IMR-90 (cell line): ENCODE measurements around the gene PKP4. TPM values are rescaled to one million over a fixed set of nuclear protein-coding genes. Genes with fewer than 3 reads are reported as not detected.

Experiments
- ATAC-seq: fragments of 200-7000 bp; cut with Tn5 transposase; 2 replicates; pipeline ENCODE4 v1.9.1; 2020; ENCODE audit warnings: low read depth, mild to moderate bottlenecking, moderate library complexity
- BruUV-seq: library from RNA; stranded (reverse); fragments of 400-500 nt; replicated peaks from 2 replicates; lab custom pipeline; 2021; lab: Mats Ljungman, UMichigan
- CTCF ChIA-PET: fragments of 300-600 bp; formaldehyde crosslinking; extraction: SDS; loops from one replicate; lab custom pipeline; 2021; ENCODE audit warnings: antibody characterized with exemption; lab: Yijun Ruan, JAX
- POLR2A ChIA-PET: fragments of 300-600 bp; sonication (Branson Sonifier 250); formaldehyde crosslinking; loops from one replicate; lab custom pipeline; 2022; ENCODE audit warnings: antibody characterized with exemption; ENCODE audit not compliant: unreplicated experiment; lab: Charles Lee
- DNase-seq: peaks from one replicate; pipeline ENCODE4 v3.0.0; 2013
- H2AFZ ChIP-seq: replicated peaks from 2 replicates; pipeline ENCODE3; 2013; ENCODE audit warnings: low read length, mild to moderate bottlenecking; ENCODE audit not compliant: poor library complexity
- H2AK5ac ChIP-seq: 2 replicates; pipeline ENCODE4 v1.6.1; 2013; ENCODE audit warnings: low read depth, low read length, inconsistent platforms
- H2AK9ac ChIP-seq: replicated peaks from 2 replicates; pipeline ENCODE3; 2013; ENCODE audit warnings: mild to moderate bottlenecking, low read depth, low read length, moderate library complexity; ENCODE audit not compliant: poor library complexity
- H2BK120ac ChIP-seq: 2 replicates; pipeline ENCODE4 v1.6.1; 2013; ENCODE audit warnings: low read depth, low read length, inconsistent platforms
- H2BK15ac ChIP-seq: 3 replicates; pipeline ENCODE4 v1.6.1; 2013; ENCODE audit warnings: low read depth, low read length, inconsistent platforms
- H2BK20ac ChIP-seq: 2 replicates; pipeline ENCODE4 v1.6.1; 2013; ENCODE audit warnings: low read depth, mild to moderate bottlenecking, inconsistent platforms, low read length, moderate library complexity
- H2BK5ac ChIP-seq: 2 replicates; pipeline ENCODE4 v1.6.1; 2013; ENCODE audit warnings: mild to moderate bottlenecking, low read depth, low read length, inconsistent platforms; ENCODE audit not compliant: poor library complexity, severe bottlenecking
- H3K14ac ChIP-seq: replicated peaks from 2 replicates; pipeline ENCODE4 v1.6.1; 2013; ENCODE audit warnings: low read depth, low read length, inconsistent platforms
- H3K18ac ChIP-seq: 2 replicates; pipeline ENCODE4 v1.6.1; 2013; ENCODE audit warnings: low read depth, low read length, control low read depth
- H3K23ac ChIP-seq: 2 replicates; pipeline ENCODE4 v1.6.1; 2013; ENCODE audit warnings: low read depth, low read length, inconsistent platforms
- H3K27ac ChIP-seq: 2 replicates; pipeline ENCODE4 v1.5.1; 2013; ENCODE audit warnings: mild to moderate bottlenecking, control low read depth, low read length; ENCODE audit not compliant: insufficient read depth
- H3K27me3 ChIP-seq: 2 replicates; pipeline ENCODE4 v1.6.1; 2013; ENCODE audit warnings: low read length; ENCODE audit not compliant: control insufficient read depth, insufficient read depth
- H3K36me3 ChIP-seq: 2 replicates; pipeline ENCODE4 v1.6.1; 2013; ENCODE audit warnings: low read length, mixed read lengths; ENCODE audit not compliant: control insufficient read depth, insufficient read depth
- H3K4ac ChIP-seq: 2 replicates; pipeline ENCODE4 v1.6.1; 2013; ENCODE audit warnings: low read depth, low read length, inconsistent platforms
- H3K4me1 ChIP-seq: 2 replicates; pipeline ENCODE4 v1.6.1; 2013; ENCODE audit warnings: low read length, mixed read lengths; ENCODE audit not compliant: control insufficient read depth, insufficient read depth
- H3K4me2 ChIP-seq: 2 replicates; pipeline ENCODE4 v1.6.1; 2013; ENCODE audit warnings: low read depth, mild to moderate bottlenecking, control low read depth, low read length, moderate library complexity
- H3K4me3 ChIP-seq: 2 replicates; pipeline ENCODE4 v1.5.1; 2013; ENCODE audit warnings: low read depth, mild to moderate bottlenecking, control low read depth, low read length, moderate library complexity; ENCODE audit not compliant: insufficient read depth
- H3K56ac ChIP-seq: 2 replicates; pipeline ENCODE4 v1.6.1; 2013; ENCODE audit warnings: low read length, inconsistent platforms; ENCODE audit not compliant: insufficient read depth; ENCODE audit errors: extremely low read depth
- H3K79me1 ChIP-seq, 2 experiments: 2 replicates each; pipeline ENCODE4 v1.6.1; 2013; ENCODE audit warnings: low read length in 2 of 2, inconsistent platforms in 1 of 2, low read depth in 1 of 2
- H3K9ac ChIP-seq: 2 replicates; pipeline ENCODE4 v1.6.1; 2013; ENCODE audit warnings: low read depth, low read length, control low read depth
- H3K9me1 ChIP-seq: 2 replicates; pipeline ENCODE4 v1.6.1; 2013; ENCODE audit warnings: low read length, inconsistent platforms; ENCODE audit not compliant: insufficient read depth
- H3K9me3 ChIP-seq: 2 replicates; pipeline ENCODE4 v1.6.1; 2013; ENCODE audit warnings: low read length; ENCODE audit not compliant: control insufficient read depth, insufficient read depth
- H4K20me1 ChIP-seq: 2 replicates; pipeline ENCODE4 v1.6.1; 2013; ENCODE audit warnings: low read length, inconsistent platforms; ENCODE audit not compliant: insufficient read depth
- H4K5ac ChIP-seq: 2 replicates; pipeline ENCODE4 v1.6.1; 2013; ENCODE audit warnings: mild to moderate bottlenecking, low read depth, low read length, control low read depth
- H4K8ac ChIP-seq, 2 experiments: 2 replicates each; pipeline ENCODE4 v1.6.1; 2013; ENCODE audit warnings: low read depth in 2 of 2, low read length in 2 of 2, control low read depth in 1 of 2, inconsistent platforms in 1 of 2
- H4K91ac ChIP-seq: 2 replicates; pipeline ENCODE4 v1.6.1; 2013; ENCODE audit warnings: low read depth, low read length, inconsistent platforms; ENCODE audit not compliant: insufficient read depth
- BHLHE40 ChIP-seq: fragments of 150-350 bp; IDR thresholded peaks from 2 replicates; pipeline ENCODE4 v1.6.1; 2016; ENCODE audit warnings: mild to moderate bottlenecking, low read depth, low read length
- CEBPB ChIP-seq: IDR thresholded peaks from 2 replicates; pipeline ENCODE4 v1.6.1; 2012; ENCODE audit warnings: low read depth, low read length, improper control_type of control experiment
- CHD1 ChIP-seq: IDR thresholded peaks from 2 replicates; pipeline ENCODE4 v1.6.1; 2012; ENCODE audit warnings: low read depth, low read length, improper control_type of control experiment
- CTCF ChIP-seq: conservative IDR thresholded peaks from 2 replicates; pipeline ENCODE4 v1.5.1; 2012; ENCODE audit warnings: mild to moderate bottlenecking, low read depth, low read length, improper control_type of control experiment
- FOS ChIP-seq: fragments of 150-350 bp; IDR thresholded peaks from 2 replicates; pipeline ENCODE4 v1.6.1; 2016; ENCODE audit warnings: low read depth, low read length
- MAFK ChIP-seq: IDR thresholded peaks from 2 replicates; pipeline ENCODE4 v1.6.1; 2012; ENCODE audit warnings: low read depth, low read length, improper control_type of control experiment
- MAZ ChIP-seq: IDR thresholded peaks from 2 replicates; pipeline ENCODE4 v1.6.1; 2012; ENCODE audit warnings: low read depth, mild to moderate bottlenecking, low read length, improper control_type of control experiment, moderate library complexity, borderline replicate concordance
- MXI1 ChIP-seq: IDR thresholded peaks from 2 replicates; pipeline ENCODE4 v1.6.1; 2012; ENCODE audit warnings: low read depth, mild to moderate bottlenecking, low read length, moderate library complexity, borderline replicate concordance
- NFE2L2 ChIP-seq: fragments of 150-350 bp; IDR thresholded peaks from 2 replicates; pipeline ENCODE4 v1.6.1; 2016; ENCODE audit warnings: low read depth, mild to moderate bottlenecking, low read length
- POLR2A ChIP-seq: IDR thresholded peaks from 2 replicates; pipeline ENCODE4 v1.6.1; 2012; ENCODE audit warnings: mild to moderate bottlenecking, low read depth, low read length
- RAD21 ChIP-seq: IDR thresholded peaks from 2 replicates; pipeline ENCODE4 v1.6.1; 2012; ENCODE audit warnings: low read length, improper control_type of control experiment
- RCOR1 ChIP-seq: IDR thresholded peaks from 2 replicates; pipeline ENCODE4 v1.6.1; 2012; ENCODE audit warnings: mild to moderate bottlenecking, low read length, improper control_type of control experiment; ENCODE audit not compliant: insufficient replicate concordance
- SMC3 ChIP-seq: fragments of 150-350 bp; IDR thresholded peaks from 2 replicates; pipeline ENCODE4 v1.6.1; 2016; ENCODE audit warnings: low read depth, mild to moderate bottlenecking, antibody characterized with exemption, low read length, moderate library complexity
- USF2 ChIP-seq: fragments of 150-350 bp; IDR thresholded peaks from 2 replicates; pipeline ENCODE4 v1.6.1; 2017; ENCODE audit warnings: mild to moderate bottlenecking, antibody characterized with exemption, low read length, low read depth
- WGBS, 2 experiments: methylation state at CpG; one replicate each; pipeline versions ENCODE4 v1.1.5 to v1.1.7; 2013; ENCODE audit warnings: missing lambda C conversion rate in 2 of 2; ENCODE audit not compliant: insufficient read length in 1 of 2; ENCODE audit errors: extremely low coverage in 2 of 2; 5-methylcytosine and 5-hydroxymethylcytosine counted together
- dilution Hi-C: fragments of 300-500 bp; cut with HindIII; formaldehyde crosslinking; loops from one replicate; pipeline ENCODE4 v1.14.3; 2018; ENCODE audit warnings: low sequenced_read_pairs; ENCODE audit not compliant: unreplicated experiment
- in situ Hi-C: fragments of 300-500 bp; cut with MboI; formaldehyde crosslinking; loops from 3 replicates; pipeline ENCODE4 v1.14.3; 2019; ENCODE audit warnings: low sequenced_read_pairs, inconsistent platforms, mixed read lengths
- intact Hi-C: fragments of 100-400 bp; cut with micrococcal nuclease; formaldehyde crosslinking; loops from 2 replicates; pipeline ENCODE4 v1.10.0; 2022
- polyA plus RNA-seq, 3 experiments: library from polyadenylated mRNA; depleted of rRNA; stranded (reverse); fragments of >200 nt; gene quantifications; 2 replicates each; pipeline ENCODE4 v1.2.3, GENCODE V29; 2012; ENCODE audit warnings: low replicate concordance in 1 of 3
- total RNA-seq: library from RNA; depleted of rRNA; stranded (reverse); fragments of >200 nt; gene quantifications from 2 replicates; pipeline ENCODE4 v1.2.3, GENCODE V29; 2012
- TF ChIP-seq, protein P1 (sequence below): fragments of 150-350 bp; IDR thresholded peaks from 2 replicates; pipeline ENCODE4 v1.6.1; 2016; ENCODE audit warnings: low read depth, mild to moderate bottlenecking, low read length, moderate library complexity, borderline replicate concordance

PKP4 gene
- total and polyA plus RNA-seq, 2 of the 4 experiments (the other 2 are of a cell fraction), result 20.1 to 37.8 TPM

DNA sequence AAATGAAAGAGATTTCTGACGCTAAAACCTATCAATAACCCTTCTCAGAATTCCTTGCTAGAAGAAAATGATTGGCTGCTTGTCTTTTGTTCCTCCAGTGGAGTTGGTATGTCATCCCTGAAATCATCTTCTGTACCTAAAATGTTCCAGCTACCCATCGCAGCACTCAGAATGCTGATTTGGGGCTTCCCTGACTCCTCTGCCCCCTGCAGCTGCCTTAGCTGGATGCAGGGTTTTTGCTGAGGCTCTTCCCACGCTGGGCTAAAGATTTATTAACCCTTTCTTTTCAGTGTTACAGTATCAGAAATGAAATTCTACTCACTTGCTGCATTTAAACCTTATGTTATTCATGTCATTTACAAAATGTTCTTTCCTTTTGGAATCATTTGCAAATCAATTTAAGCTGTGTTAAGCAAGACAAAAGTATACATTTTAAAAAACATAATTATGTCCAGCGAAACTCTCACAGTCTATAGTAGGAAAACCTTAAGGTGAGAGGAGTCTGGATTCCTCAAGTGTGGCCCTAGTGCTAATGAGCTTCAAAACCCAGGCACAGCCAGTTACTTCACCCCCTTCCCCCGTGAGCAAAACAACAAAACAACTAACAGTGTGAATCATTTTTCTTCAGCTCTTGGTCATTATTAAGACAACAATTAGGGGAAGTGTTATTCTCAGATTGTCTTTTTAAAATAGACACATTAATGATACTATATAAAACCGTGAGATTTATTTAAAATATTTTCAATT, 32.8 kb downstream of the PKP4 start:
- dilution Hi-C loops, result no loop called here
- H2BK5ac ChIP-seq, result no peak overlapping the region
- H2BK15ac ChIP-seq, result no peak overlapping the region
- H3K4me2 ChIP-seq, result no peak overlapping the region
- peaks cover 10% of the 10 kb centered on the region; the same call in 1 of the 2 replicates for H4K20me1 ChIP-seq
- H2AFZ ChIP-seq, result no peak overlapping the region
- H3K27ac ChIP-seq, result no peak overlapping the region
- H2AK9ac ChIP-seq, result no peak overlapping the region
- no peaks in the 10 kb centered on the region for H3K27me3 ChIP-seq
- peaks cover 32 to 52% of the 10 kb centered on the region in 2 experiments for H3K79me1 ChIP-seq
- H2AK5ac ChIP-seq, result no peak overlapping the region
- intact Hi-C loops, result loop anchor here (5.0 kb wide), 1 partner anchor 98 kb away; no protein-coding TSS in a partner anchor
- no peak overlapping the region for H3K4ac ChIP-seq
- H2BK20ac ChIP-seq, result no peak overlapping the region
- H4K5ac ChIP-seq, result no peak overlapping the region
- no peak overlapping the region for H3K23ac ChIP-seq
- H3K9me1 ChIP-seq, result peaks cover 15% of the 10 kb centered on the region
- no peak overlapping the region for H2BK120ac ChIP-seq
- in situ Hi-C loops, result no loop called here
- no peaks in the 10 kb centered on the region for H3K9me3 ChIP-seq
- no peaks in the 10 kb centered on the region for H3K36me3 ChIP-seq
- DNase-seq, result no peak
- H3K9ac ChIP-seq, result no peak overlapping the region
- no peak overlapping the region for H3K4me3 ChIP-seq
- no peak overlapping the region for H3K18ac ChIP-seq
- H3K4me1 ChIP-seq, result peaks cover 10% of the 10 kb centered on the region
- H4K8ac ChIP-seq, result no peak overlapping the region
- no peak overlapping the region for H3K56ac ChIP-seq
- no peak overlapping the region for H3K14ac ChIP-seq
- no peak for ATAC-seq
- WGBS, 2 experiments, result no CpG with 5 or more reads among the region's 6 CpGs
- POLR2A ChIA-PET, result no interaction called here
- H4K91ac ChIP-seq, result no peak overlapping the region
- CTCF ChIA-PET, result interaction anchor here (1.3 kb wide), 1 partner anchor 9 kb away, joined by 3 read pairs; no protein-coding TSS in a partner anchor
- BruUV-seq, result no TSS peak
- TF ChIP-seq BHLHE40 (no peak), USF2 (no peak), CHD1 (no peak), NFE2L2 (no peak), RAD21 (no peak), CTCF (no peak), MAZ (no peak), POLR2A (no peak), MAFK (no peak), MXI1 (no peak), CEBPB (no peak), RCOR1 (no peak), SMC3 (no peak), FOS (no peak)
- TF ChIP-seq, protein P1, sequence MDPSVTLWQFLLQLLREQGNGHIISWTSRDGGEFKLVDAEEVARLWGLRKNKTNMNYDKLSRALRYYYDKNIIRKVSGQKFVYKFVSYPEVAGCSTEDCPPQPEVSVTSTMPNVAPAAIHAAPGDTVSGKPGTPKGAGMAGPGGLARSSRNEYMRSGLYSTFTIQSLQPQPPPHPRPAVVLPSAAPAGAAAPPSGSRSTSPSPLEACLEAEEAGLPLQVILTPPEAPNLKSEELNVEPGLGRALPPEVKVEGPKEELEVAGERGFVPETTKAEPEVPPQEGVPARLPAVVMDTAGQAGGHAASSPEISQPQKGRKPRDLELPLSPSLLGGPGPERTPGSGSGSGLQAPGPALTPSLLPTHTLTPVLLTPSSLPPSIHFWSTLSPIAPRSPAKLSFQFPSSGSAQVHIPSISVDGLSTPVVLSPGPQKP, result no peak
